ENCODE results near the gene SUZ12.
A peak's percentile ranks its signal among the peaks of the same experiment; 100 is the strongest.

SUZ12 gene

GRCh38 chr17:31936615-31937609, at the start of gene SUZ12:
SUZ12 (plus strand) TSS chr17:31937007; CDS start chr17:31937247, 240 bp downstream.
- peak within 1 kb of the TSS; percentile 69 for H3K4me3 ChIP-seq (ENCODE audit: low read length)
- peak; percentile 76 for DNase-seq (ENCODE audit: low read depth)

- TF ChIP-seq CTCF (IDR thresholded peaks at IDR 0.05; ENCODE audit: insufficient read depth, low read depth, low read length, missing control alignments) = no peak
- DNase-seq (ENCODE audit: low read depth) = no peak
- no peak overlapping the region for H3K4me3 ChIP-seq (ENCODE audit: low read length)
Observed at GRCh38 chr17:31888124-31888523, 48.7 kb upstream of the SUZ12 start.

GRCh38 chr17:31900877-31901276, 35.9 kb upstream of the SUZ12 start:
- no peak for TF ChIP-seq CTCF (IDR thresholded peaks at IDR 0.05; ENCODE audit: insufficient read depth, low read depth, low read length, missing control alignments)
- DNase-seq (ENCODE audit: low read depth) = peak; percentile 52

GRCh38 chr17:31902693-31903092, 34.1 kb upstream of the SUZ12 start:
- no peak overlapping the region for H3K4me3 ChIP-seq (ENCODE audit: low read length)
- DNase-seq (ENCODE audit: low read depth) = no peak
- TF ChIP-seq CTCF (IDR thresholded peaks at IDR 0.05; ENCODE audit: insufficient read depth, low read depth, low read length, missing control alignments) = no peak

More at GRCh38 chr17:31900877-31901276, 35.9 kb upstream of the SUZ12 start:
- H3K4me3 ChIP-seq (ENCODE audit: low read length) = peak overlapping the region; percentile 72

GRCh38 chr17:31903401-31903800, 33.4 kb upstream of the SUZ12 start:
- no peak for TF ChIP-seq CTCF (IDR thresholded peaks at IDR 0.05; ENCODE audit: insufficient read depth, low read depth, low read length, missing control alignments)
- DNase-seq (ENCODE audit: low read depth) = no peak

GRCh38 chr17:31907342-31907962, 29.4 kb upstream of the SUZ12 start:
- peak; percentile 27 for DNase-seq (ENCODE audit: low read depth)
- TF ChIP-seq CTCF (IDR thresholded peaks at IDR 0.05; ENCODE audit: insufficient read depth, low read depth, low read length, missing control alignments) = no peak
- H3K4me3 ChIP-seq (ENCODE audit: low read length) = no peak overlapping the region

More at GRCh38 chr17:31903401-31903800, 33.4 kb upstream of the SUZ12 start:
- H3K4me3 ChIP-seq (ENCODE audit: low read length) = no peak overlapping the region

- no peak overlapping the region for H3K4me3 ChIP-seq (ENCODE audit: low read length)
- TF ChIP-seq CTCF (IDR thresholded peaks at IDR 0.05; ENCODE audit: insufficient read depth, low read depth, low read length, missing control alignments) = no peak
- DNase-seq (ENCODE audit: low read depth) = no peak
Observed at GRCh38 chr17:31908386-31908785, 28.4 kb upstream of the SUZ12 start.
